GM12878 (cell line): Measurements from ENCODE around the gene IPCEF1. TPM values are rescaled to one million over a fixed set of nuclear protein-coding genes. Genes with fewer than 3 reads are reported as not detected.

Source experiments
- ATAC-seq: fragments of 200-7000 bp; cut with Tn5 transposase; 3 replicates; pipeline ENCODE4 v1.9.1; 2020; ENCODE audit warnings: mild to moderate bottlenecking, moderate library complexity
- BruUV-seq: library from RNA; stranded (reverse); fragments of 400-500 nt; replicated peaks from 2 replicates; lab custom pipeline; 2021; lab: Mats Ljungman, UMichigan
- CTCF ChIA-PET: fragments of 300-600 bp; sonication (Branson Sonifier 250); formaldehyde crosslinking; extraction: SDS; loops from one replicate; lab custom pipeline; 2021; ENCODE audit warnings: inconsistent platforms; lab: Yijun Ruan, JAX
- POLR2A ChIA-PET: fragments of 350-600 bp; formaldehyde crosslinking; extraction: SDS; loops from one replicate; lab custom pipeline; 2021; ENCODE audit warnings: inconsistent platforms; lab: Charles Lee
- RAD21 ChIA-PET: fragments of 300-600 bp; sonication (Branson Sonifier 250); formaldehyde crosslinking; loops from one replicate; lab custom pipeline; 2023; ENCODE audit warnings: antibody characterized with exemption; ENCODE audit not compliant: unreplicated experiment; lab: Charles Lee
- SMC1A ChIA-PET: fragments of 300-600 bp; sonication (Branson Sonifier 250); formaldehyde crosslinking; loops from one replicate; lab custom pipeline; 2023; ENCODE audit not compliant: unreplicated experiment, uncharacterized antibody; lab: Charles Lee
- DNase-seq: peaks from one replicate; pipeline ENCODE4 v3.0.0-alpha.2; 2011; ENCODE audit warnings: low read depth, low spot score
- FAIRE-seq: peaks from 3 replicates; lab custom pipeline; 2011; peaks lifted over from hg19 to GRCh38; lab: Jason Lieb, UNC
- H2AFZ ChIP-seq: 2 replicates; pipeline ENCODE4 v1.6.0; 2011; ENCODE audit warnings: low read depth, low read length, control low read depth; ENCODE audit not compliant: control insufficient read depth
- H3K27ac ChIP-seq: 2 replicates; pipeline ENCODE4 v1.5.1; 2011; ENCODE audit warnings: control low read depth; ENCODE audit not compliant: control insufficient read depth, insufficient read depth
- H3K27me3 ChIP-seq, 2 experiments: replicated peaks in 1 of 2; 2 replicates each; pipeline versions ENCODE4 v1.6.0 to v1.6.1; 2011; ENCODE audit warnings: low read length in 1 of 2; ENCODE audit not compliant: control insufficient read depth in 2 of 2, insufficient read depth in 2 of 2
- H3K36me3 ChIP-seq, 2 experiments: 2 replicates each; pipeline ENCODE4 v1.5.1; 2011; ENCODE audit warnings: low read length in 1 of 2; ENCODE audit not compliant: control insufficient read depth in 2 of 2, insufficient read depth in 2 of 2
- H3K4me1 ChIP-seq: 2 replicates; pipeline ENCODE4 v1.6.1; 2011; ENCODE audit warnings: mild to moderate bottlenecking, low read length, moderate library complexity, mixed read lengths; ENCODE audit not compliant: control insufficient read depth, insufficient read depth
- H3K4me2 ChIP-seq: 2 replicates; pipeline ENCODE4 v1.6.0; 2011; ENCODE audit warnings: control low read depth; ENCODE audit not compliant: control insufficient read depth, insufficient read depth
- H3K4me3 ChIP-seq: fragments of 200-600 bp; sonication (generic); 2 replicates; pipeline ENCODE4 v1.5.1; 2016
- H3K79me2 ChIP-seq: 2 replicates; pipeline ENCODE4 v1.6.0; 2011; ENCODE audit warnings: low read length; ENCODE audit not compliant: control insufficient read depth, insufficient read depth
- H3K9ac ChIP-seq: 2 replicates; pipeline ENCODE4 v1.8.0; 2011; ENCODE audit warnings: low read length, control low read depth, mixed read lengths; ENCODE audit not compliant: control insufficient read depth, insufficient read depth
- H3K9me3 ChIP-seq: replicated peaks from 3 replicates; pipeline ENCODE4 v1.5.1; 2011; ENCODE audit warnings: mild to moderate bottlenecking, low read length; ENCODE audit not compliant: control insufficient read depth, insufficient read depth
- H4K20me1 ChIP-seq: 2 replicates; pipeline ENCODE4 v1.6.0; 2011; ENCODE audit not compliant: control insufficient read depth, insufficient read depth
- ASH2L ChIP-seq: fragments of 300-600, 200-600 bp; sonication (generic); IDR thresholded peaks from 2 replicates; pipeline ENCODE4 v1.6.1; 2017; ENCODE audit warnings: low read depth, mild to moderate bottlenecking, borderline replicate concordance
- IRF3 ChIP-seq: fragments of 450-650 bp; IDR thresholded peaks from 2 replicates; pipeline ENCODE4 v1.6.1; 2014; ENCODE audit warnings: mild to moderate bottlenecking
- IRF4 ChIP-seq: IDR thresholded peaks from 2 replicates; pipeline ENCODE4 v1.6.1; 2011; ENCODE audit warnings: low read depth, low read length
- JUNB ChIP-seq: IDR thresholded peaks from 2 replicates; pipeline ENCODE4 v1.6.1; 2016; ENCODE audit warnings: antibody characterized with exemption, mild to moderate bottlenecking
- POU2F2 ChIP-seq: IDR thresholded peaks from 3 replicates; pipeline ENCODE4 v1.6.1; 2011; ENCODE audit warnings: low read depth, mild to moderate bottlenecking, low read length, borderline replicate concordance
- SMC3 ChIP-seq: IDR thresholded peaks from 2 replicates; pipeline ENCODE4 v1.6.1; 2011; ENCODE audit warnings: low read length, improper control_type of control experiment, borderline replicate concordance
- WRNIP1 ChIP-seq: IDR thresholded peaks from 2 replicates; pipeline ENCODE4 v1.6.1; 2011; ENCODE audit warnings: low read depth, low read length, improper control_type of control experiment, borderline replicate concordance
- YBX1 ChIP-seq: fragments of 450-650 bp; IDR thresholded peaks from 2 replicates; pipeline ENCODE4 v1.6.1; 2016; ENCODE audit warnings: antibody characterized with exemption
- WGBS: methylation state at CpG from one replicate; pipeline ENCODE4 v1.1.6; 2016; ENCODE audit warnings: low lambda C conversion rate; ENCODE audit not compliant: insufficient replicate concordance, insufficient coverage; ENCODE audit errors: missing lambda C conversion rate; 5-methylcytosine and 5-hydroxymethylcytosine counted together
- in situ Hi-C: fragments of 300-500 bp; cut with MboI; formaldehyde crosslinking; loops from 9 replicates; pipeline ENCODE4 v1.14.3; 2018; ENCODE audit warnings: mixed read lengths
- intact Hi-C: fragments of 100-400 bp; cut with micrococcal nuclease; formaldehyde crosslinking; loops from one replicate; pipeline ENCODE4 v1.14.2; 2022; ENCODE audit not compliant: unreplicated experiment
- polyA plus RNA-seq, 11 experiments: library from polyadenylated mRNA; depleted of rRNA in 4 of 11; unstranded in 6 of 11; stranded (reverse) in 5 of 11; fragments of >200 nt; fragmentation: Nextera tagmentation in 4 of 11; fragmentation: Illumina TruSeq in 1 of 11; extraction: Ambion mirVana in 4 of 11; extraction: Trizol in 1 of 11; gene quantifications; 1 replicate in 1 of 11; 2 replicates in 10 of 11; pipeline versions ENCODE4 v1.2.1 to v1.2.3, GENCODE V29; 2011 to 2016; ENCODE audit warnings: inconsistent platforms in 2 of 11, missing spikeins in 2 of 11, low read depth in 1 of 11
- total RNA-seq, 4 experiments: library from RNA; depleted of rRNA in 3 of 4; stranded (reverse); fragments of >200 nt in 3 of 4; fragmentation: Illumina TruSeq in 1 of 4; extraction: Trizol in 1 of 4; gene quantifications; 2 replicates each; pipeline versions ENCODE4 v1.2.1 to v1.2.3, GENCODE V29; 2013 to 2021
- TF ChIP-seq, protein P1 (sequence below): IDR thresholded peaks from 2 replicates; pipeline ENCODE4 v1.6.1; 2011; ENCODE audit warnings: low read depth, low read length, improper control_type of control experiment, borderline replicate concordance

The IPCEF1 gene
- total and polyA plus RNA-seq, 10 of the 15 experiments (the other 5 are each of a cell fraction or from before 2014, with no cell fraction given): 1.3 to 137 (median 4.2) TPM

- in situ Hi-C loops (no loop called here), intact Hi-C loops (no loop called here)
- TF ChIP-seq, protein P1, sequence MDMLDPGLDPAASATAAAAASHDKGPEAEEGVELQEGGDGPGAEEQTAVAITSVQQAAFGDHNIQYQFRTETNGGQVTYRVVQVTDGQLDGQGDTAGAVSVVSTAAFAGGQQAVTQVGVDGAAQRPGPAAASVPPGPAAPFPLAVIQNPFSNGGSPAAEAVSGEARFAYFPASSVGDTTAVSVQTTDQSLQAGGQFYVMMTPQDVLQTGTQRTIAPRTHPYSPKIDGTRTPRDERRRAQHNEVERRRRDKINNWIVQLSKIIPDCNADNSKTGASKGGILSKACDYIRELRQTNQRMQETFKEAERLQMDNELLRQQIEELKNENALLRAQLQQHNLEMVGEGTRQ: no peak
- TF ChIP-seq POU2F2: no peak
- TF ChIP-seq YBX1: no peak
- no peak for TF ChIP-seq JUNB
- POLR2A ChIA-PET: no interaction called here
- WGBS: 50% methylated on average over 4 of the region's 4 CpGs
- H3K9me3 ChIP-seq: peaks cover 20% of the 10 kb centered on the region
- DNase-seq (no peak), FAIRE-seq (no peak), ATAC-seq (no peak)
- no peaks in the 10 kb centered on the region for H3K4me1 ChIP-seq
- no peak overlapping the region for H3K4me3 ChIP-seq
- CTCF ChIA-PET: no interaction called here
- no peaks in the 10 kb centered on the region for H3K79me2 ChIP-seq
- H2AFZ ChIP-seq: no peak overlapping the region
- no peaks in the 10 kb centered on the region for H4K20me1 ChIP-seq
- H3K27ac ChIP-seq: no peak overlapping the region
- no peak overlapping the region for H3K9ac ChIP-seq
- no peaks in the 10 kb centered on the region; a peak in 1 of 4 replicates for H3K27me3 ChIP-seq
- SMC1A ChIA-PET: interaction anchor here (0.7 kb wide), 1 partner anchor 188 kb away, joined by 3 read pairs; no protein-coding TSS in a partner anchor
- RAD21 ChIA-PET: no interaction called here
- no peaks in the 10 kb centered on the region for H3K36me3 ChIP-seq
- no TSS peak for BruUV-seq
- H3K4me2 ChIP-seq: no peak overlapping the region
These were observed 10.8 kb downstream of the IPCEF1 start for GRCh38 chr6:154345811-154346210.

GRCh38 chr6:154343473-154344308 lies 12.9 kb downstream of the IPCEF1 start:
- intact Hi-C loops (no loop called here), in situ Hi-C loops (no loop called here)
- H4K20me1 ChIP-seq: no peaks in the 10 kb centered on the region
- no peaks in the 10 kb centered on the region for H3K79me2 ChIP-seq
- no peak overlapping the region for H3K4me2 ChIP-seq
- SMC1A ChIA-PET: no interaction called here
- TF ChIP-seq IRF4 (no peak), ASH2L (no peak), WRNIP1 (no peak), SMC3 (no peak), IRF3 (no peak)
- POLR2A ChIA-PET: no interaction called here
- ATAC-seq: no peak
- 62% methylated on average over 16 of the region's 16 CpGs for WGBS
- H3K36me3 ChIP-seq: no peaks in the 10 kb centered on the region
- no peak for FAIRE-seq
- RAD21 ChIA-PET: no interaction called here
- no peaks in the 10 kb centered on the region; a peak in 1 of 4 replicates for H3K27me3 ChIP-seq
- H3K9ac ChIP-seq: no peak overlapping the region
- H3K27ac ChIP-seq: no peak overlapping the region
- no TSS peak for BruUV-seq
- H2AFZ ChIP-seq: no peak overlapping the region
- no peak for DNase-seq
- H3K4me1 ChIP-seq: no peaks in the 10 kb centered on the region
- H3K4me3 ChIP-seq: no peak overlapping the region
- CTCF ChIA-PET: no interaction called here
- H3K9me3 ChIP-seq: peaks cover 20% of the 10 kb centered on the region
